HepG2 (cell line): Measurements from ENCODE around the gene CCND2. TPM values are rescaled to one million over a fixed set of nuclear protein-coding genes. Genes with fewer than 3 reads are reported as not detected.
A peak's percentile ranks its signal among the peaks of the same experiment; 100 is the strongest.

ENCODE experiments used
- ATF3 ChIP-seq: sonication (generic); formaldehyde crosslinking; IDR thresholded peaks from 2 replicates; pipeline ENCODE4 v1.4.0; 2020; ENCODE audit warnings: missing genetic modification reagents
- ERF ChIP-seq: IDR thresholded peaks from 2 replicates; pipeline ENCODE4 v1.6.1; 2018; ENCODE audit warnings: missing biosample characterization, missing genetic modification reagents
- ETV5 ChIP-seq: IDR thresholded peaks from 2 replicates; pipeline ENCODE4 v1.6.1; 2018; ENCODE audit warnings: missing biosample characterization, missing genetic modification reagents, inconsistent platforms, borderline replicate concordance
- HDAC1 ChIP-seq: sonication (generic); formaldehyde crosslinking; IDR thresholded peaks from 2 replicates; pipeline ENCODE4 v1.5.1; 2020; ENCODE audit warnings: mild to moderate bottlenecking, missing genetic modification reagents
- HMGXB4 ChIP-seq, 2 experiments: sonication (generic) in 1 of 2; formaldehyde crosslinking in 1 of 2; IDR thresholded peaks; 2 replicates each; pipeline versions ENCODE4 v1.4.0 to v1.6.1; 2018 to 2020; ENCODE audit warnings: missing genetic modification reagents in 2 of 2, borderline replicate concordance in 1 of 2, low read depth in 1 of 2, mild to moderate bottlenecking in 1 of 2, missing biosample characterization in 1 of 2
- KDM2A ChIP-seq: sonication (generic); formaldehyde crosslinking; IDR thresholded peaks from 2 replicates; pipeline ENCODE4 v1.4.0; 2020; ENCODE audit warnings: low read depth, missing genetic modification reagents, borderline replicate concordance
- KLF16 ChIP-seq, 2 experiments: sonication (generic) in 1 of 2; formaldehyde crosslinking in 1 of 2; IDR thresholded peaks; 2 replicates each; pipeline versions ENCODE4 v1.6.1 to v1.8.0; 2016 to 2023; ENCODE audit warnings: missing genetic modification reagents in 2 of 2, missing compliant biosample characterization in 1 of 2
- KMT2B ChIP-seq: IDR thresholded peaks from 2 replicates; pipeline ENCODE4 v1.6.1; 2016; ENCODE audit warnings: missing genetic modification reagents, missing compliant biosample characterization
- NFKB2 ChIP-seq: sonication (generic); formaldehyde crosslinking; IDR thresholded peaks from 2 replicates; pipeline ENCODE4 v1.4.0; 2020; ENCODE audit warnings: missing genetic modification reagents, borderline replicate concordance
- PAXIP1 ChIP-seq: sonication (generic); formaldehyde crosslinking; conservative IDR thresholded peaks from 2 replicates; pipeline ENCODE4 v1.4.0; 2020; ENCODE audit warnings: mild to moderate bottlenecking, missing genetic modification reagents, moderate library complexity
- ZNF124 ChIP-seq: sonication (generic); formaldehyde crosslinking; IDR thresholded peaks from 2 replicates; pipeline ENCODE4 v1.4.0; 2020; ENCODE audit warnings: missing genetic modification reagents
- ZNF296 ChIP-seq: sonication (generic); formaldehyde crosslinking; conservative IDR thresholded peaks from 2 replicates; pipeline ENCODE4 v1.5.0; 2020; ENCODE audit warnings: mild to moderate bottlenecking, missing genetic modification reagents
- ZNF343 ChIP-seq: sonication (generic); formaldehyde crosslinking; IDR thresholded peaks from 2 replicates; pipeline ENCODE4 v1.4.0; 2020; ENCODE audit warnings: mild to moderate bottlenecking, missing genetic modification reagents
- ZNF468 ChIP-seq: sonication (generic); formaldehyde crosslinking; IDR thresholded peaks from 2 replicates; pipeline ENCODE4 v1.8.0; 2022; ENCODE audit warnings: mild to moderate bottlenecking, moderate library complexity, missing genetic modification reagents
- ZNF552 ChIP-seq: sonication (generic); formaldehyde crosslinking; IDR thresholded peaks from 2 replicates; pipeline ENCODE4 v1.9.0; 2022; ENCODE audit warnings: missing genetic modification reagents, mild to moderate bottlenecking, borderline replicate concordance
- ZNF609 ChIP-seq: sonication (generic); formaldehyde crosslinking; IDR thresholded peaks from 2 replicates; pipeline ENCODE4 v1.4.0; 2020; ENCODE audit warnings: mild to moderate bottlenecking, missing genetic modification reagents, borderline replicate concordance
- polyA plus RNA-seq, 8 experiments: library from polyadenylated mRNA; depleted of rRNA in 3 of 8; stranded (reverse) in 7 of 8; unstranded in 1 of 8; fragments of >200 nt; fragmentation: Illumina TruSeq in 4 of 8; extraction: Trizol in 4 of 8; gene quantifications; 2 replicates each; pipeline versions ENCODE4 v1.2.1 to v1.2.3, GENCODE V29; 2011 to 2016; ENCODE audit warnings: low read depth in 4 of 8, missing spikeins in 1 of 8, mixed read lengths in 1 of 8; ENCODE audit not compliant: insufficient read depth in 1 of 8
- total RNA-seq, 5 experiments: library from RNA; depleted of rRNA; stranded (reverse); fragments of >200 nt; fragmentation: Illumina TruSeq; extraction: Trizol; gene quantifications; 2 replicates each; pipeline ENCODE4 v1.2.3, GENCODE V29; 2016; ENCODE audit warnings: low read depth in 1 of 5

Gene CCND2
- total and polyA plus RNA-seq, 2 of the 13 experiments (the other 11 are each of a cell fraction or from before 2014, with no cell fraction given), result 0.61 to 1.4 TPM

GRCh38 chr12:4307593-4308333 is 34.2 kb downstream of the CCND2 start (continued):
- TF ChIP-seq KDM2A (peak; percentile 59), PAXIP1 (CRISPR knock-in tag) (0 out of 2 replicates have a peak, but pooled peaks have one; percentile 9), ATF3 (CRISPR knock-in tag) (no peak), ZNF468 (CRISPR knock-in tag) (no peak), ZNF343 (no peak), ERF (0 out of 2 replicates have a peak, but pooled peaks have one; percentile 29), HDAC1 (peak; percentile 65), HMGXB4 (CRISPR knock-in tag; IDR thresholded peaks at IDR 0.05; ENCODE audit: borderline replicate concordance in 1 of 2, low read depth in 1 of 2) (peak; percentile 83 to 89; a peak in 3 of 4 replicates), ZNF609 (CRISPR knock-in tag) (peak; percentile 11; the same call in 1 of the 2 replicates), ZNF552 (peak; percentile 36; the same call in 1 of the 2 replicates), ETV5 (CRISPR knock-in tag) (no peak; the same call in 1 of the 2 replicates), KMT2B (CRISPR knock-in tag) (0 out of 2 replicates have a peak, but pooled peaks have one; percentile 26), KLF16 (CRISPR knock-in tag; IDR thresholded peaks at IDR 0.05) (no peak), ZNF296 (no peak), NFKB2 (peak; percentile 84; the same call in 1 of the 2 replicates), ZNF124 (CRISPR knock-in tag) (no peak)
